ENCODE measurements around the gene DARS2.

Gene DARS2

GRCh38 chr1:173903827-173904531, 79.5 kb downstream of the DARS2 start:
- no peak for DNase-seq (ENCODE audit: low read depth)
- no peak overlapping the region for H3K4me3 ChIP-seq (ENCODE audit: low read length)
- no peak for TF ChIP-seq CTCF (IDR thresholded peaks at IDR 0.05; ENCODE audit: insufficient read depth, low read depth, low read length, missing control alignments)

All from epithelial cell of esophagus (primary cell).